ENCODE data around the gene LRMDA. TPM values are rescaled to one million over a fixed set of nuclear protein-coding genes. Genes with fewer than 3 reads are reported as not detected.

Gene LRMDA
- total RNA-seq, 1 donor from 2014 or later = not detected

GRCh38 chr10:75476569-75476968 lies 45.1 kb downstream of the LRMDA start:
- Mint-ChIP-seq H3K9me3 (no peaks in the 10 kb centered on the region), H3K27me3 (no peaks in the 10 kb centered on the region), H3K36me3 (ENCODE audit: low read depth) (no peaks in the 10 kb centered on the region), H3K27ac (no peak overlapping the region), H3K4me3 (no peak overlapping the region), H3K4me1 (no peaks in the 10 kb centered on the region)
- intact Hi-C loops (cut with micrococcal nuclease) = no loop called here
- no peak for DNase-seq

DNA sequence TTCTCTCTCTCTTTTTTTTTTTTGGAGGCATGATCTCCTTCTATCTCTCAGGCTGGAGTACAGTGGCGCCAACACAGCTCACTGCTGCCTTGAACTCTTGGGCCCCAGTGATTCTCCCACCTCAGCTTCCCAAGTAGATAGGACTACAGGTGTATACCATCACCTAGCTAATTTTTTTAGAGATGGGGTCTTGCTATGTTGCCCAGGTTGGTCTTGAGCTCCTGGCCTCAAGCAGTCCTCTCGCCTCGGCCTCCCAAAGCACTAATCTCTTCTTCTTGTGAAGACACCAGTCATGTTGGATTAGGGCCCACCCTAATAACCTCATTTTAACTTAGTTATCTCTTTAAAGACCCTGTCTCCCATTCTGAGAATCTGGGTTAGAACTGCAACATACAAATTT lies 45.6 kb downstream of the LRMDA start:
- H3K36me3 Mint-ChIP-seq (ENCODE audit: low read depth) = no peaks in the 10 kb centered on the region
- no peak for DNase-seq
- H3K4me1 Mint-ChIP-seq = no peaks in the 10 kb centered on the region
- H3K4me3 Mint-ChIP-seq = no peak overlapping the region
- H3K27me3 Mint-ChIP-seq = no peaks in the 10 kb centered on the region
- H3K9me3 Mint-ChIP-seq = no peaks in the 10 kb centered on the region
- intact Hi-C loops (cut with micrococcal nuclease) = no loop called here
- H3K27ac Mint-ChIP-seq = no peak overlapping the region

DNA sequence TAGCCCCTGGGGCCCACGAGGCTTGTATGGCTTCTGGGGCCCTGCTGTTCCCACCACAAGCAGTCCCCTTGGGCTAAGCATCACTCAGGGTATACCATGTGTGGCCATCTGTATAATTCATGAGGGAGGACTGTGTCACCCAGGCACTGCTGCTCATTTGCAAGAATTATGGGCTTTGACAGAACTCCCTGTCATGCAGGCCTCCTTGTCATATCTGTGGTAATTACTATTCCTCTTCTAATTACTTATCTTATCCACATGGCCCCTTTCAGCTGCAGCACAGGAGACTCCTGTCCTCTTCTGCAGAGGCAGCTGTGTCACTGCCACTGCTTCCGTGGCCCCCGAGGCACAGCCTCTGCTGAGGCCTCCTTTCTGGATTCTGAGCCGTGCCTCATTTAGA lies 46.3 kb downstream of the LRMDA start:
- Mint-ChIP-seq H3K4me1 (no peaks in the 10 kb centered on the region), H3K4me3 (no peak overlapping the region), H3K27ac (no peak overlapping the region), H3K9me3 (no peaks in the 10 kb centered on the region), H3K36me3 (ENCODE audit: low read depth) (no peaks in the 10 kb centered on the region), H3K27me3 (no peaks in the 10 kb centered on the region)
- intact Hi-C loops (cut with micrococcal nuclease) = no loop called here
- DNase-seq = no peak

- no peak overlapping the region for H3K4me3 Mint-ChIP-seq
- no peaks in the 10 kb centered on the region for H3K36me3 Mint-ChIP-seq (ENCODE audit: low read depth)
- no peaks in the 10 kb centered on the region for H3K27me3 Mint-ChIP-seq
- H3K27ac Mint-ChIP-seq = no peak overlapping the region
- no peak for DNase-seq
- no peaks in the 10 kb centered on the region for H3K9me3 Mint-ChIP-seq
- H3K4me1 Mint-ChIP-seq = no peaks in the 10 kb centered on the region
- intact Hi-C loops (cut with micrococcal nuclease) = no loop called here
Observed at GRCh38 chr10:75480374-75480773, 49.0 kb downstream of the LRMDA start.

DNA sequence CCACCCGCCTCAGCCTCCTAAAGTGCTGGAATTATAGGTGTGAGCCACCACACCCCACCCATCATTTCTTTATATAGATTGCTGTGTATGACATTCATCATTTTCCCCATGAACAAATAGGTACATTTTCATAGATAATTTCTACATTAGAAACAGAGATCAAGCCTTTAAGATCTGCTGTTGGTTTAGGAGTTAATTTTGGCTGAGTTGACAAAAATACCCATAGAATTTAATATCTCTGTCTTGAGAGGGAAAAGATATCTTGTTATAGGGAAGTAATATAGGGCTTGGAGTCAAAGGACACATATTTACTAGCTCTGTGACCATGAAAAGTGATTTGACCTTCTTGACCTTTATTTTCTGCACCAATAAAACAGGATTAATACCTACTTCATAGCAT lies 51.8 kb downstream of the LRMDA start:
- intact Hi-C loops (cut with micrococcal nuclease) = no loop called here
- no peak overlapping the region for H3K27ac Mint-ChIP-seq
- no peak overlapping the region for H3K4me3 Mint-ChIP-seq
- H3K27me3 Mint-ChIP-seq = peaks cover 2% of the 10 kb centered on the region
- no peaks in the 10 kb centered on the region for H3K9me3 Mint-ChIP-seq
- no peak for DNase-seq
- H3K36me3 Mint-ChIP-seq (ENCODE audit: low read depth) = no peaks in the 10 kb centered on the region
- no peaks in the 10 kb centered on the region for H3K4me1 Mint-ChIP-seq

DNA sequence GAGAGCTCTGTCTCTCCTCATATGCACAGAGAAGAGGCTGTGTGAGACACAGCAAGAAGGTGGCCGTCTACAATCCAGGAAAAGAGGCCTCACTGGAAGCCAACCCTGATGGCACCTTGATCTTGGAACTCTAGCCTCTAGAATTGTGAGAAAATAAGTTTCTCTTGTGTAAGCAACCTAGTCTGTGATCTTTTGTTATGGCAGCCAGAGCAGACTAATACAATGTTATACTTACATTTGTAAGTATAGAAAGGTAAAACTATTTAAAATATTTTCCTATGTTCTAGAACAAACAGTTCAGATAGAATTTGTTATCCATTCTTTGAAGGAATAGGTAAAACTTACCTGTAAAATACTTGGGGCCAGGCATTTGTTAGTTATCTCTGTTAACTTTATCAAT lies 53.3 kb downstream of the LRMDA start:
- no peak overlapping the region for H3K4me3 Mint-ChIP-seq
- no peak for DNase-seq

DNA sequence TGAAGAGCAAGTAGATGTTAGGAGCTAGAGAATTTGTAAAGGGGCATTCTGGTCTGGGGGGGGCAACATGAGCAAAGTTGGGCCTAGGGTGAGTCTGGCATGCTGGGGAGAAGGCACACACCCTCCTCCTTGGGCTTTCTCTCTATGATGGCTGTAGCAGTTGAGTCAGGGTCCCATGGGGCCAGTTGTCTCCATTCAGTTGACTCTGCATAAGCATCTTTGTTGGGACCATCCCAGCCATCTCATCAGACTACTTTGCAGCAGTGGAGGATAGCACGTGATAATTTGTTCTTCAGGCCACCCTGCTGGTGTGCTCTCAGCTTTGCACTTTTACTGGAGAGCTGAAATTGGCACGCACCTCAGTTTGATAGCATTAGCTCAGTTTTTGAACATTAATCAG lies 55.2 kb downstream of the LRMDA start:
- intact Hi-C loops (cut with micrococcal nuclease) = no loop called here
- Mint-ChIP-seq H3K9me3 (no peaks in the 10 kb centered on the region), H3K4me3 (no peak overlapping the region), H3K27ac (no peak overlapping the region), H3K27me3 (peaks cover 2% of the 10 kb centered on the region), H3K4me1 (no peaks in the 10 kb centered on the region), H3K36me3 (ENCODE audit: low read depth) (no peaks in the 10 kb centered on the region)
- DNase-seq = no peak

More for the DNA sequence above, 53.3 kb downstream of the LRMDA start:
- no peaks in the 10 kb centered on the region for H3K4me1 Mint-ChIP-seq
- H3K9me3 Mint-ChIP-seq = no peaks in the 10 kb centered on the region
- H3K27ac Mint-ChIP-seq = no peak overlapping the region
- intact Hi-C loops (cut with micrococcal nuclease) = no loop called here
- peaks cover 2% of the 10 kb centered on the region for H3K27me3 Mint-ChIP-seq
- H3K36me3 Mint-ChIP-seq (ENCODE audit: low read depth) = no peaks in the 10 kb centered on the region

DNA sequence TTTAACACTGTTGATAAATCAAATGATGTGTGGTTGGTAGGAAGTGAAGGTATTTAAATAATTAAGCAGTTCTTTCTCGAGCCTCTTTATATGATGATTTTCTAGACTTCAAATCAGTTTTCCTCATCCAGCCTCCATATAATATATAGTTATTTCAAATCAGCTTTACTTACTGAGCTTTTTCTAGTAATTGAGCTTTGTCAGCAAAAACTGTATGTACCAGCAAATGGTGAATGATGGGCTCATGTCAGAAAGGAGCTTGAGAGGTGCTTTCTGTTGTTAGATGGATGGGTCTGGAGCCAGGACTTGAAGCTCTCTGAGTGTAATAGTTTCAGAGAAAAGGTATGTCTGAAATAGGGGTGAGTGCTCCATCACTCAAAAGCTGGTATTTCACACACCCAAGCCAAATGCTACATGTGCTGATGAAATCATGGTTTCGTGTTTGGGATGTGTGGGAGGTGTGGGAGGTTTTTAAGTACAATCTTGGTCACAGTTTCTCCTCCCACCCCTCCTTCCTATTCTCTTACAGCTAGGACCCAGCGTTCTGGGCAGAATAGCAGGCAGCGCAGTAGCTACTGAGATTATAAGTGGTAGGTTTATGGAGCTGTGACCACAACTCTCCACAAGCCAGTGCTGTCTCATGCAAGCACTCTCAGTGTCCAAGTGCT lies 55.8 kb downstream of the LRMDA start:
- Mint-ChIP-seq H3K27me3 (peaks cover 2% of the 10 kb centered on the region), H3K4me1 (no peaks in the 10 kb centered on the region), H3K4me3 (no peak overlapping the region), H3K27ac (no peak overlapping the region), H3K9me3 (no peaks in the 10 kb centered on the region), H3K36me3 (ENCODE audit: low read depth) (no peaks in the 10 kb centered on the region)
- DNase-seq = no peak
- intact Hi-C loops (cut with micrococcal nuclease) = no loop called here

- H3K27ac Mint-ChIP-seq = no peak overlapping the region
- H3K4me3 Mint-ChIP-seq = no peak overlapping the region
- no peaks in the 10 kb centered on the region for H3K4me1 Mint-ChIP-seq
- DNase-seq = no peak
- H3K27me3 Mint-ChIP-seq = peaks cover 2% of the 10 kb centered on the region
- no peaks in the 10 kb centered on the region for H3K9me3 Mint-ChIP-seq
- no peaks in the 10 kb centered on the region for H3K36me3 Mint-ChIP-seq (ENCODE audit: low read depth)
- intact Hi-C loops (cut with micrococcal nuclease) = no loop called here
Observed at GRCh38 chr10:75487755-75488125, 56.3 kb downstream of the LRMDA start.

- H3K4me3 Mint-ChIP-seq = no peak overlapping the region
- no peaks in the 10 kb centered on the region for H3K27me3 Mint-ChIP-seq
Observed at GRCh38 chr10:75492173-75492925, 60.9 kb downstream of the LRMDA start.

DNA sequence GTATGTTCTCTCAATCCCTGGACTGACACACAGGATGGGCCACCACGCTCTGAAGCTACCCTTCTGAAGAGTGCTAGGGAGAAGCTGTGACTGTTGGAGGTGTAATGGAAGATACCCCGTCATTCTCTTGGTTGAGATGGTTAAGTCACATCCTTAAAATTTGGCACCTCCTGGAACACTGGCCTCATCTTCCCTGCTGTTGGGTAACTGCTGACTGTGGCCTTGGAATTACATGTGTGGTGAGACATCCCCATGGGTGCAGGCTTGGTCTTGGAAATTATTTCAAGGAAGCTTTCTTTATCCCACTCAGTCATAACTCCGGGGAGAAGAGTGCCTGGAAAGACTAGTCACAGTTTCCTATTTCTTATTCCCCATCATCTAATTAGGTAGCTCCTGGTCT lies 62.0 kb downstream of the LRMDA start:
- intact Hi-C loops (cut with micrococcal nuclease) = no loop called here
- Mint-ChIP-seq H3K9me3 (no peaks in the 10 kb centered on the region), H3K27me3 (no peaks in the 10 kb centered on the region)

More at GRCh38 chr10:75492173-75492925, 60.9 kb downstream of the LRMDA start:
- Mint-ChIP-seq H3K9me3 (no peaks in the 10 kb centered on the region), H3K4me1 (no peaks in the 10 kb centered on the region), H3K27ac (no peak overlapping the region), H3K36me3 (ENCODE audit: low read depth) (no peaks in the 10 kb centered on the region)
- intact Hi-C loops (cut with micrococcal nuclease) = no loop called here
- DNase-seq = no peak

GRCh38 chr10:75495434-75496190 lies 64.2 kb downstream of the LRMDA start:
- H3K36me3 Mint-ChIP-seq (ENCODE audit: low read depth) = no peaks in the 10 kb centered on the region
- no peak overlapping the region for H3K27ac Mint-ChIP-seq
- intact Hi-C loops (cut with micrococcal nuclease) = no loop called here
- H3K4me3 Mint-ChIP-seq = no peak overlapping the region
- no peaks in the 10 kb centered on the region for H3K27me3 Mint-ChIP-seq
- no peaks in the 10 kb centered on the region for H3K4me1 Mint-ChIP-seq
- DNase-seq = no peak
- H3K9me3 Mint-ChIP-seq = no peaks in the 10 kb centered on the region

More for the DNA sequence above, 62.0 kb downstream of the LRMDA start:
- H3K4me3 Mint-ChIP-seq = no peak overlapping the region
- H3K4me1 Mint-ChIP-seq = no peaks in the 10 kb centered on the region
- no peaks in the 10 kb centered on the region for H3K36me3 Mint-ChIP-seq (ENCODE audit: low read depth)
- DNase-seq = no peak
- no peak overlapping the region for H3K27ac Mint-ChIP-seq

DNA sequence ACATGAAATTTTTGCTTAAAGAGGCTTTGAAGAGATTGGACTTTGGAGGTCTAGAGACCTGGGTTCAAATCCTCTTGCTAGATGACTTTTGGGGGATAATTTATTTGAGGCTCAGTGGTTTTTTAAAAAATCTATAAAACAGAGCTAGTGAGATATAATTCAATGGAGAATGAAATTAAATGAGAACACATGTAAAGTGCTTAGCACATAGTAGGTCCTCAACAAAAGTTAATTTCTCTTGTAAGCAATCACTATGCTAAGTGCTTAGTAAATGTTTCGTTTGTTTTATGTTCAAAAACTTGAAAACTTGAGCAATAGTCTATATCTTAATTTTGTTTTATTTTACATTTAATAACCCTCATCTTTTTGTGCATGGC lies 64.8 kb downstream of the LRMDA start:
- Mint-ChIP-seq H3K27me3 (no peaks in the 10 kb centered on the region), H3K9me3 (no peaks in the 10 kb centered on the region), H3K27ac (no peak overlapping the region), H3K4me3 (no peak overlapping the region), H3K4me1 (no peaks in the 10 kb centered on the region), H3K36me3 (ENCODE audit: low read depth) (no peaks in the 10 kb centered on the region)
- intact Hi-C loops (cut with micrococcal nuclease) = no loop called here
- no peak for DNase-seq
